VCaP (cell line): ENCODE data around the gene EZH2.

Source experiments
- H3K27ac ChIP-seq: fragments of 450-650 bp; 2 replicates; pipeline ENCODE4 v1.5.1; 2017
- CTCF ChIP-seq: fragments of 450-650 bp; conservative IDR thresholded peaks from 2 replicates; pipeline ENCODE4 v1.5.1; 2017; ENCODE audit warnings: mild to moderate bottlenecking, moderate library complexity

Gene EZH2

GRCh38 chr7:148790850-148791249 is 93.2 kb downstream of the EZH2 start:
- TF ChIP-seq CTCF, result no peak
- no peak overlapping the region for H3K27ac ChIP-seq

- TF ChIP-seq CTCF, result no peak
- H3K27ac ChIP-seq, result no peak overlapping the region
Observed at GRCh38 chr7:148790131-148790726, 93.9 kb downstream of the EZH2 start.

- no peak for TF ChIP-seq CTCF
Observed at GRCh38 chr7:148789220-148789619, 94.9 kb downstream of the EZH2 start.

GRCh38 chr7:148787571-148788295 is 96.4 kb downstream of the EZH2 start:
- H3K27ac ChIP-seq, result no peak overlapping the region
- no peak for TF ChIP-seq CTCF

More at GRCh38 chr7:148789220-148789619, 94.9 kb downstream of the EZH2 start:
- H3K27ac ChIP-seq, result no peak overlapping the region

GRCh38 chr7:148783801-148784527 is 100.1 kb downstream of the EZH2 start:
- no peak for TF ChIP-seq CTCF
- no peak overlapping the region for H3K27ac ChIP-seq

- no peak for TF ChIP-seq CTCF
- H3K27ac ChIP-seq, result no peak overlapping the region
Observed at GRCh38 chr7:148782757-148783456, 101.2 kb downstream of the EZH2 start.

GRCh38 chr7:148774471-148774870 is 109.6 kb downstream of the EZH2 start:
- TF ChIP-seq CTCF, result no peak
- no peak overlapping the region for H3K27ac ChIP-seq
